OCI-LY3 (cell line): ENCODE data around the gene TMEM132A.

Experiments
- H2AFZ ChIP-seq: fragments of 200-600, 300-600 bp; shearing (Covaris generic); 2 replicates; pipeline ENCODE4 v1.6.0; 2014; ENCODE audit warnings: antibody characterized with exemption, low read depth, low read length
- H3K27ac ChIP-seq: fragments of 200-600, 300-600 bp; sonication (generic); 2 replicates; pipeline ENCODE4 v1.5.1; 2014; ENCODE audit warnings: mild to moderate bottlenecking, low read length, moderate library complexity, mixed read lengths
- H3K27me3 ChIP-seq: fragments of 200-600, 300-600 bp; sonication (generic); 2 replicates; pipeline ENCODE4 v1.6.1; 2014; ENCODE audit warnings: low read depth, low read length, mixed read lengths
- H3K36me3 ChIP-seq: fragments of 200-600, 300-600 bp; sonication (generic); replicated peaks from 2 replicates; pipeline ENCODE3; 2014; ENCODE audit warnings: low read depth, low read length, mixed read lengths
- H3K4me1 ChIP-seq: fragments of 300-600, 200-600 bp; sonication (generic); 2 replicates; pipeline ENCODE4 v1.6.1; 2014; ENCODE audit warnings: low read length, mixed read lengths
- H3K4me2 ChIP-seq: fragments of 200-600, 300-600 bp; sonication (generic); 2 replicates; pipeline ENCODE4 v1.6.1; 2014; ENCODE audit warnings: low read length, mixed read lengths
- H3K4me3 ChIP-seq: fragments of 300-600, 200-600 bp; sonication (generic); 2 replicates; pipeline ENCODE4 v1.5.1; 2014; ENCODE audit warnings: antibody characterized with exemption, mild to moderate bottlenecking, low read length, moderate library complexity
- H3K79me2 ChIP-seq: fragments of 300-600, 200-600 bp; shearing (Covaris generic); 2 replicates; pipeline ENCODE4 v1.6.1; 2014; ENCODE audit warnings: mild to moderate bottlenecking, low read length, mixed read lengths
- H3K9ac ChIP-seq: fragments of 300-600, 200-600 bp; shearing (Covaris generic); 2 replicates; pipeline ENCODE4 v1.6.0; 2014; ENCODE audit warnings: mild to moderate bottlenecking, low read length, moderate library complexity
- H3K9me3 ChIP-seq: fragments of 200-600, 300-600 bp; shearing (Covaris generic); 2 replicates; pipeline ENCODE4 v1.6.1; 2014; ENCODE audit warnings: low read length, mixed read lengths; ENCODE audit not compliant: insufficient read depth
- H4K20me1 ChIP-seq: fragments of 200-600, 300-600 bp; sonication (generic); 2 replicates; pipeline ENCODE4 v1.6.1; 2016; ENCODE audit warnings: low read length, mixed read lengths; ENCODE audit not compliant: insufficient read depth
- EZH2phosphoT487 ChIP-seq: fragments of 200-600 bp; shearing (Covaris generic); IDR thresholded peaks from 2 replicates; pipeline ENCODE4 v1.6.1; 2018; ENCODE audit warnings: antibody characterized with exemption, mixed run types, low read depth
- TF ChIP-seq, protein P1 (sequence below): fragments of 200-600, 300-600 bp; sonication (generic); IDR thresholded peaks from 2 replicates; pipeline ENCODE4 v1.5.1; 2014; ENCODE audit warnings: antibody characterized with exemption, low read length, low read depth

The TMEM132A gene

GRCh38 chr11:60952742-60953170 lies 28.5 kb downstream of the TMEM132A start:
- H3K27ac ChIP-seq: peak overlapping the region; percentile 96
- H3K9ac ChIP-seq: peak overlapping the region; percentile 98
- H3K79me2 ChIP-seq: peaks cover 42% of the 10 kb centered on the region
- H3K4me2 ChIP-seq: peak overlapping the region; percentile 98
- peaks cover 21% of the 10 kb centered on the region for H3K36me3 ChIP-seq
- no peak overlapping the region for H2AFZ ChIP-seq
- no peaks in the 10 kb centered on the region for H3K27me3 ChIP-seq
- H3K9me3 ChIP-seq: no peaks in the 10 kb centered on the region
- TF ChIP-seq EZH2phosphoT487: no peak
- TF ChIP-seq, protein P1, sequence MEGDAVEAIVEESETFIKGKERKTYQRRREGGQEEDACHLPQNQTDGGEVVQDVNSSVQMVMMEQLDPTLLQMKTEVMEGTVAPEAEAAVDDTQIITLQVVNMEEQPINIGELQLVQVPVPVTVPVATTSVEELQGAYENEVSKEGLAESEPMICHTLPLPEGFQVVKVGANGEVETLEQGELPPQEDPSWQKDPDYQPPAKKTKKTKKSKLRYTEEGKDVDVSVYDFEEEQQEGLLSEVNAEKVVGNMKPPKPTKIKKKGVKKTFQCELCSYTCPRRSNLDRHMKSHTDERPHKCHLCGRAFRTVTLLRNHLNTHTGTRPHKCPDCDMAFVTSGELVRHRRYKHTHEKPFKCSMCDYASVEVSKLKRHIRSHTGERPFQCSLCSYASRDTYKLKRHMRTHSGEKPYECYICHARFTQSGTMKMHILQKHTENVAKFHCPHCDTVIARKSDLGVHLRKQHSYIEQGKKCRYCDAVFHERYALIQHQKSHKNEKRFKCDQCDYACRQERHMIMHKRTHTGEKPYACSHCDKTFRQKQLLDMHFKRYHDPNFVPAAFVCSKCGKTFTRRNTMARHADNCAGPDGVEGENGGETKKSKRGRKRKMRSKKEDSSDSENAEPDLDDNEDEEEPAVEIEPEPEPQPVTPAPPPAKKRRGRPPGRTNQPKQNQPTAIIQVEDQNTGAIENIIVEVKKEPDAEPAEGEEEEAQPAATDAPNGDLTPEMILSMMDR: no peak
- H3K4me1 ChIP-seq: peaks cover 54% of the 10 kb centered on the region
- H3K4me3 ChIP-seq: peak overlapping the region; percentile 91
- H4K20me1 ChIP-seq: peaks cover 29% of the 10 kb centered on the region

DNA sequence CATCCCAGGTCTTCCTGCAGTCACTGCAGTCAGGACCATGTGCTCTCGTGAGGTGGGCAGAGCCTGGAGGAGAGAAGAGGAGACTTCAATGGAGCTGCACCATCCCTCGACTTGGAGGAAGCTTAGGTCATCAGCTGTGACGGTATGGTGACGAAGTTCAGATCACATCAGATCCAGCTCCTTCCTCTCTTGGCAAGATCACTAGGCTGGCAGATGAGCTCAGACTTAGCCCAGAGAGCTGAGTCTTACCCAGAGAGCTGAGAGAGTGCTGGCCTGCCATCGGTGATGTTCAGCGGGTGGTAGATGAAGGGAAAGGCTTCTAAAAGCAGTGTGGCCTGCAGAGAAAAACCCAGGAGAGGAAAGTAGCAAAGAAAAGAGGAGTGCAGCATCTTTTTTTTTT lies 29.5 kb downstream of the TMEM132A start:
- peak overlapping the region; percentile 98 for H3K4me2 ChIP-seq
- no peaks in the 10 kb centered on the region for H3K27me3 ChIP-seq
- no peaks in the 10 kb centered on the region for H3K9me3 ChIP-seq
- peaks cover 32% of the 10 kb centered on the region for H3K79me2 ChIP-seq
- H3K4me3 ChIP-seq: no peak overlapping the region
- no peak for TF ChIP-seq EZH2phosphoT487
- TF ChIP-seq, protein P1: no peak
- H3K4me1 ChIP-seq: peaks cover 45% of the 10 kb centered on the region
- peak overlapping the region; percentile 96 for H3K27ac ChIP-seq
- H4K20me1 ChIP-seq: peaks cover 19% of the 10 kb centered on the region
- H2AFZ ChIP-seq: no peak overlapping the region; the same call in 1 of the 2 replicates
- peak overlapping the region; percentile 1; the same call in 1 of the 2 replicates for H3K9ac ChIP-seq
- H3K36me3 ChIP-seq: peaks cover 12% of the 10 kb centered on the region

DNA sequence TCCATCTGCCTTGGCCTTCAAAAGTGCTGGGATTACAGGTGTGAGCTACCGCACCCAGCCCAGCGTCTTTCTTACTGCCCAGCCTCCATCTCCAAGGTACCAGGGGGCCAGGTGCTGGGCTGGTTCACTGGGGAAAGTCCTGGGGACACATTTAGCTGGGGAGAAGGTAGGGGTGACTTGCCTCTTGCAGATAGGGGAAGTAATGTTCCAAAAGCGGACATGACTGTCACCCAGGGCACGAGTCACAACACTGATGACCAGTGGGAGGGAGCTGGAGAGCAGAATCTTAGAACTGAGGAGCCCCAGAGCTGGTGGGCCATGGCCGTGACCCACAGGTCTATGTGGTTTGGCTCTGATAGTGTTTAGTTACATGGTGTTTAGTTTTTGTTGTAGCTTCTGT lies 30.2 kb downstream of the TMEM132A start:
- Histone ChIP-seq H3K36me3 (peaks cover 11% of the 10 kb centered on the region), H3K4me2 (peak overlapping the region; percentile 53), H2AFZ (peak overlapping the region; percentile 69; the same call in 1 of the 2 replicates), H3K27me3 (no peaks in the 10 kb centered on the region), H3K9ac (peak overlapping the region; percentile 9; the same call in 1 of the 2 replicates), H3K79me2 (peaks cover 25% of the 10 kb centered on the region), H4K20me1 (peaks cover 14% of the 10 kb centered on the region), H3K4me3 (no peak overlapping the region; the same call in 1 of the 2 replicates), H3K4me1 (peaks cover 41% of the 10 kb centered on the region), H3K9me3 (no peaks in the 10 kb centered on the region), H3K27ac (peak overlapping the region; percentile 96)
- no peak for TF ChIP-seq EZH2phosphoT487
- TF ChIP-seq, protein P1: no peak

- H3K9me3 ChIP-seq: no peaks in the 10 kb centered on the region
- H4K20me1 ChIP-seq: peaks cover 2% of the 10 kb centered on the region; the same call in 1 of the 2 replicates
- H3K9ac ChIP-seq: no peak overlapping the region
- H3K4me2 ChIP-seq: no peak overlapping the region
- H3K27me3 ChIP-seq: peaks cover 9% of the 10 kb centered on the region
- H3K4me3 ChIP-seq: no peak overlapping the region
- TF ChIP-seq, protein P1: no peak
- TF ChIP-seq EZH2phosphoT487: no peak
- H2AFZ ChIP-seq: no peak overlapping the region
- peaks cover 14% of the 10 kb centered on the region for H3K79me2 ChIP-seq
- peaks cover 37% of the 10 kb centered on the region for H3K4me1 ChIP-seq
- H3K27ac ChIP-seq: no peak overlapping the region
- H3K36me3 ChIP-seq: peaks cover 3% of the 10 kb centered on the region
Observed at GRCh38 chr11:60955571-60955970, 31.3 kb downstream of the TMEM132A start.
